ENCODE results near the gene UHMK1. TPM values are rescaled to one million over a fixed set of nuclear protein-coding genes. Genes with fewer than 3 reads are reported as not detected.

UHMK1 gene
- total and polyA plus RNA-seq, 10 donors, result 14.8 to 77.6 (median 59.1) TPM

DNA sequence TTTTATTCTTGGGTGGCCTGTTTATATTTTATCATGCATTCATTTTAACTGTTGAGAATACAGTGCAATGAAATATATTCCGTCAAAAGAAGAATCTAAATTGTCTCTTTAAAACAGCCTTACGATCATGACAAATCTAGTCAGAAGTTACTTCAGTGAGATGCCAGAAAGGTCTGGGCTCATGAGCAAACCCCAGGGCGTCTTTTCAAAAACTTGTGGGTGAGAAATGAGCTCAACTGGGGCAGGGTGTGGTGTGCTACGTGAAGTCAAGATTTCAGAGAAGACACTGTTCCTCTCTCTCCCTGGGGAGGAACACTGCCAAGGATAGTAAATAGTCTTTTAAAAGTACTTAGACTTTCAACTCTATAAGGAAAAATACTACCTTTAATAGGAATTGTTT is 50.6 kb downstream of the UHMK1 start:
- no peak for TF ChIP-seq POLR2A (IDR thresholded peaks at IDR 0.05)
- TF ChIP-seq POLR2AphosphoS5 (IDR thresholded peaks at IDR 0.05), result no peak
- TF ChIP-seq, protein P1, sequence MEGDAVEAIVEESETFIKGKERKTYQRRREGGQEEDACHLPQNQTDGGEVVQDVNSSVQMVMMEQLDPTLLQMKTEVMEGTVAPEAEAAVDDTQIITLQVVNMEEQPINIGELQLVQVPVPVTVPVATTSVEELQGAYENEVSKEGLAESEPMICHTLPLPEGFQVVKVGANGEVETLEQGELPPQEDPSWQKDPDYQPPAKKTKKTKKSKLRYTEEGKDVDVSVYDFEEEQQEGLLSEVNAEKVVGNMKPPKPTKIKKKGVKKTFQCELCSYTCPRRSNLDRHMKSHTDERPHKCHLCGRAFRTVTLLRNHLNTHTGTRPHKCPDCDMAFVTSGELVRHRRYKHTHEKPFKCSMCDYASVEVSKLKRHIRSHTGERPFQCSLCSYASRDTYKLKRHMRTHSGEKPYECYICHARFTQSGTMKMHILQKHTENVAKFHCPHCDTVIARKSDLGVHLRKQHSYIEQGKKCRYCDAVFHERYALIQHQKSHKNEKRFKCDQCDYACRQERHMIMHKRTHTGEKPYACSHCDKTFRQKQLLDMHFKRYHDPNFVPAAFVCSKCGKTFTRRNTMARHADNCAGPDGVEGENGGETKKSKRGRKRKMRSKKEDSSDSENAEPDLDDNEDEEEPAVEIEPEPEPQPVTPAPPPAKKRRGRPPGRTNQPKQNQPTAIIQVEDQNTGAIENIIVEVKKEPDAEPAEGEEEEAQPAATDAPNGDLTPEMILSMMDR (IDR thresholded peaks at IDR 0.05 in 8 of 11, conservative IDR thresholded peaks at IDR 0.05 in 3 of 11), result no peak
- intact Hi-C loops (cut with DNase I; ENCODE audit: low total_unique reads), result no loop called here
- Histone ChIP-seq H3K4me3 (no peak overlapping the region), H3K27me3 (replicated peaks in 1 of 7) (no peaks in the 10 kb centered on the region), H3K4me1 (no peaks in the 10 kb centered on the region), H3K36me3 (no peaks in the 10 kb centered on the region), H3K27ac (no peak overlapping the region), H3K9me3 (peaks cover 0 to 11% (median 6%) of the 10 kb centered on the region in 8 donors)
- 68 to 88% (median 83%) methylated on average over 4 of the region's 4 CpGs for WGBS, 5 donors
- no peak for DNase-seq

DNA sequence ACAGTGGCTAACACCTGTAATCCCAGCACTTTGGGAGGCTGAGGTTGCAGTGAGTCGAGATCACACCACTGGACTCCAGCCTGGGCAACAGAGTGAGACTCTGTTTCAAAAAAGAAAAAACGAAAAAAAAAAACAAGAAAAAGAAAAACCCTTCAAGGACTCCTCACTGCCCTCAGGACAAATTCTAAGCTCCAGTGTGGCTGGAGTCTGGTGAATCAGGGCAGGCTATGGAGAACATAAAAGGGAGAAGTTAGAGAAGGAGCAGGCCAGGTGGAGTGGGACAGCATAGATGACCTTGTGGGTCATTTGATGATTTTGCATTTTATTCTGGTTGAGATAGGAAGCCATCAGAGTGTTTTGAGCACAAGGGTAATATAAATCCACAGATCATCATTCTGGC is 51.4 kb downstream of the UHMK1 start:
- intact Hi-C loops (cut with DNase I; ENCODE audit: low total_unique reads), result no loop called here
- H3K4me1 ChIP-seq, result no peaks in the 10 kb centered on the region
- no peaks in the 10 kb centered on the region for H3K27me3 ChIP-seq (replicated peaks in 1 of 7)
- H3K27ac ChIP-seq, result no peak overlapping the region
- DNase-seq, result no peak
- whole genome bisulfite sequencing, 5 donors, result 78 to 96% (median 92%) methylated on average over 2 of the region's 2 CpGs
- TF ChIP-seq, protein P1 (IDR thresholded peaks at IDR 0.05 in 8 of 11, conservative IDR thresholded peaks at IDR 0.05 in 3 of 11), result no peak
- TF ChIP-seq POLR2A (IDR thresholded peaks at IDR 0.05), result no peak
- H3K36me3 ChIP-seq, result no peaks in the 10 kb centered on the region
- no peak overlapping the region for H3K4me3 ChIP-seq
- H3K9me3 ChIP-seq, result peaks cover 0 to 3% (median 0%) of the 10 kb centered on the region in 8 donors

DNA sequence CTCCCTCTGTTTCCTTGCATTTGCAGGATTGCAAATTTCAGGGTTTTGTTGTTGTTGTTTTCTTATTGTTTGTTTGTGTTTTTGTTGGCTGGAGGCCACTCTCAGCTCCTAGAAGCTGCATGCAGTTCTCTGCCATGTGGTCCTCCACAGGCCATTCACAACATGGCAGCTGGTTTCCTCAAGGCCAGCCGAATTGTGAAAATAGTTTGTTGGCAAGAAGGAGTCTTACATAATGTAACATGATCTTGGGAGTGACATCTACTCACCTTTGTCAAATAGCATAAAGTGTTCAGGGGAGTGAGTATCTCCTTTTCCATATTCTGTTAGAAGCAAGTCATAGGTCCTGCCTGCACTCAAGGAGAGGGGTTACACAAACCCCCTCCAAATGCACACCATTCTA is 53.3 kb downstream of the UHMK1 start:
- Histone ChIP-seq H3K4me1 (no peaks in the 10 kb centered on the region), H3K27ac (no peak overlapping the region), H3K9me3 (no peaks in the 10 kb centered on the region), H3K4me3 (no peak overlapping the region), H3K36me3 (no peaks in the 10 kb centered on the region), H3K27me3 (replicated peaks in 1 of 7) (no peaks in the 10 kb centered on the region)
- TF ChIP-seq POLR2A (IDR thresholded peaks at IDR 0.05) (no peak), POLR2AphosphoS5 (IDR thresholded peaks at IDR 0.05) (no peak)
- TF ChIP-seq, protein P1 (IDR thresholded peaks at IDR 0.05 in 8 of 11, conservative IDR thresholded peaks at IDR 0.05 in 3 of 11), result no peak
- intact Hi-C loops (cut with DNase I; ENCODE audit: low total_unique reads), result no loop called here
- no peak for DNase-seq
- WGBS, 5 donors, result 70 to 95% (median 76%) methylated on average over 1 of the region's 1 CpG

DNA sequence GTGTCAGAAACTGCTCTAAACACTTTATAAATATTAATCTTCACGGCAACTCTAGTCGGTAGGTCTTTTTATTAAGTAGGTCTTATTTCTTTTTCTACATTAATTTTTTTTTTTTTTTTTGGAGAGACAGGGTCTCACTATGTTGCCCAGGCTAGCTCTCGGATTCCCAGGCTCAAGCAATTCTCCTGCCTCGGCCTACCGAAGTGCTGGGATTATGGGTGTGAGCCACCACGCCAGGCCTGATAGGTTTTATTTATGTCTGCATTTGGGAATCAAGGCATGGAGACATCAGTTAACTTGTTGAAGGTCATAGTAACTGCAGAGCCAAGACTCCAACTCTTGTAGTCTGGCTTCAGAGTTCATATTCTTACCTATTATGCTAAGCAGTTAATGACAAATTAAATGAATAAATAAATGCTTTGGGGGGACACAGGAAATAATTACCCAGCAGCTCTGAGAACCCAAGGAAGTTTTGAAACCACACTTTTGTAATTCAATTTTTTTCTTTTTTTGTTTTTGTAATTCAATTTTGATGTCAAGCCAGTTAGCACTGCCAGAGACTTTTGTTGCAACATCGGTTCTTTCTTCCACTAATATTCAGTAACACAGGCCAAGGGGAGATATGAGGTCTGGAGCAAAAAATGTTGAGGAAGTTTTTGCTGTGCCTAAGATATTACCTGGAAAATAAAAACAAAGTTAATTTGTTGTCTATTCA is 54.5 kb downstream of the UHMK1 start:
- no peaks in the 10 kb centered on the region for H3K36me3 ChIP-seq
- H3K9me3 ChIP-seq, result no peaks in the 10 kb centered on the region
- TF ChIP-seq POLR2A (IDR thresholded peaks at IDR 0.05) (no peak), POLR2AphosphoS5 (IDR thresholded peaks at IDR 0.05) (no peak)
- TF ChIP-seq, protein P1 (IDR thresholded peaks at IDR 0.05 in 8 of 11, conservative IDR thresholded peaks at IDR 0.05 in 3 of 11), result no peak
- DNase-seq, result no peak
- H3K4me1 ChIP-seq, result no peaks in the 10 kb centered on the region
- no peak overlapping the region for H3K4me3 ChIP-seq
- H3K27me3 ChIP-seq (replicated peaks in 1 of 7), result no peaks in the 10 kb centered on the region
- intact Hi-C loops (cut with DNase I; ENCODE audit: low total_unique reads), result no loop called here
- WGBS, 5 donors, result 76 to 83% (median 83%) methylated on average over 7 of the region's 7 CpGs
- no peak overlapping the region for H3K27ac ChIP-seq

All from spleen (tissue), 11 donors.